Testis (tissue), 3 donors: Measurements from ENCODE around the gene ZMYND10. TPM values are rescaled to one million over a fixed set of nuclear protein-coding genes. Genes with fewer than 3 reads are reported as not detected.

Experiments
- DNase-seq: peaks from one replicate; pipeline ENCODE4 v3.0.0-alpha.2; 2019
- H3K27ac ChIP-seq, 2 donors: fragments of 200-600 bp; sonication (generic); one replicate each; pipeline ENCODE4 v1.5.1; 2019
- H3K27me3 ChIP-seq: fragments of 200-600 bp; sonication (generic); one replicate; pipeline ENCODE4 v1.5.1; 2019
- H3K36me3 ChIP-seq: fragments of 200-600 bp; sonication (generic); one replicate; pipeline ENCODE4 v1.5.1; 2017; ENCODE audit warnings: low read depth; ENCODE audit errors: missing control alignments
- H3K4me1 ChIP-seq: fragments of 200-600 bp; sonication (generic); one replicate; pipeline ENCODE4 v1.5.1; 2019
- H3K4me3 ChIP-seq, 2 donors: fragments of 200-600 bp; sonication (generic); one replicate each; pipeline ENCODE4 v1.5.1; 2017 to 2019
- H3K9me3 ChIP-seq: fragments of 200-600 bp; sonication (generic); one replicate; pipeline ENCODE4 v1.5.1; 2017
- CTCF ChIP-seq, 3 experiments: fragments of 450-650 bp in 2 of 3; fragments of 200-600 bp in 1 of 3; sonication (generic) in 1 of 3; IDR thresholded peaks; one replicate each; pipeline ENCODE4 v1.5.1; 2016 to 2019; ENCODE audit warnings: antibody characterized with exemption in 3 of 3, mild to moderate bottlenecking in 2 of 3, moderate library complexity in 1 of 3
- POLR2A ChIP-seq: fragments of 450-650 bp; IDR thresholded peaks from one replicate; pipeline ENCODE4 v1.6.1; 2017; ENCODE audit warnings: antibody characterized with exemption, mild to moderate bottlenecking, moderate library complexity
- WGBS, 2 donors: methylation state at CpG; one replicate each; pipeline ENCODE4 v1.1.5; 2018; 5-methylcytosine and 5-hydroxymethylcytosine counted together
- intact Hi-C: fragments of 100-400 bp; cut with DNase I; formaldehyde crosslinking; loops from one replicate; pipeline ENCODE4 v1.15.1; 2023; ENCODE audit warnings: low total_unique reads
- polyA plus RNA-seq: library from polyadenylated mRNA; stranded (reverse); fragments of 350-450 nt; fragmentation: Illumina TruSeq; extraction: RNeasy Lipid Tissue Mini Kit (QIAGEN cat#74804); gene quantifications from one replicate; pipeline ENCODE4 v1.2.3, GENCODE V29; 2014; ENCODE audit warnings: low read depth, low replicate concordance; ENCODE audit not compliant: insufficient read depth
- total RNA-seq, 2 donors: library from RNA; depleted of rRNA; stranded (reverse); fragments of >200 nt; gene quantifications; one replicate each; pipeline ENCODE4 v1.2.3, GENCODE V29; 2016

The ZMYND10 gene
- total and polyA plus RNA-seq, 3 donors from 2014 or later = 241 to 763 (median 335) TPM

- H3K4me1 ChIP-seq = peaks cover 30% of the 10 kb centered on the region
- 2 to 3% methylated on average over 9 to 51 of the region's 55 CpGs for WGBS, 2 donors
- intact Hi-C loops = loop anchor here (10.0 kb wide), 1 partner anchor 73 kb away; no protein-coding TSS in a partner anchor
These were observed 17.4 kb downstream of the ZMYND10 start, which contains the start of gene TUSC2 for GRCh38 chr3:50327943-50328691. Gene TUSC2 (minus strand): TSS chr3:50328223. CDS start chr3:50328099, 124 bp downstream.

DNA sequence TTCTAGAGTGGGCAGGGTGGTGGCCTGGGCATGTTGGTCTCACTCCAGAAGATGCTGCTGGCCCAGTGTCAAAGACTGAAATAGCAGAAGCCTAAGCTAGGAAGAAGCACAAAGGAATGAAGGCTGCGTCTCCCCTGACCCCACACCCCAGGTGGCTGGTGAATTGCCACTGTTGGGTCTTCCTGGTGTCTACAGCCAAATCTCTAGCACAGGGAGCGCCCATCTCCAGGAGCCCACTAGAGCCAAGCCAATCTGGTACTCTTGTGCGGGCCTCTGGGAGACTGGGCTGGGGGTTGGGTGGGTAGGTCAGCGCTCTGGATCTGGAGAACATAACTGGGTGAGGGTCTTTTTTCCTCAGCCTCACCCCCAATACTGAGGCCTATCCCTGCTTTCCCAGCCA lies 18.4 kb downstream of the ZMYND10 start:
- Histone ChIP-seq H3K27ac (peak overlapping the region in 1 of 2 donors; percentile 59), H3K4me1 (peaks cover 37% of the 10 kb centered on the region), H3K4me3 (peak overlapping the region; percentile 85 to 88), H3K36me3 (no peaks in the 10 kb centered on the region), H3K27me3 (no peaks in the 10 kb centered on the region), H3K9me3 (no peaks in the 10 kb centered on the region)
- DNase-seq = no peak
- intact Hi-C loops = loop anchor here (10.0 kb wide), 1 partner anchor 72 kb away; no protein-coding TSS in a partner anchor
- WGBS, 2 donors = 34 to 64% methylated on average over 2 to 4 of the region's 4 CpGs
- TF ChIP-seq CTCF (IDR thresholded peaks at IDR 0.05) (no peak), POLR2A (no peak)

More at GRCh38 chr3:50327943-50328691, 17.4 kb downstream of the ZMYND10 start, which contains the start of gene TUSC2:
- Histone ChIP-seq H3K4me3 (peak within 1 kb of the TSS; percentile 85 to 88), H3K27me3 (no peaks in the 10 kb centered on the region), H3K9me3 (no peaks in the 10 kb centered on the region), H3K27ac (peak within 1 kb of the TSS; percentile 45 to 71), H3K36me3 (no peaks in the 10 kb centered on the region)
- peak in 1 of 3 experiments; percentile 14 for TF ChIP-seq CTCF (IDR thresholded peaks at IDR 0.05)
- TF ChIP-seq POLR2A = no peak
- DNase-seq = peak; percentile 99

- WGBS, 2 donors = 89 to 90% methylated on average over 8 of the region's 8 CpGs
- DNase-seq = no peak
- intact Hi-C loops = loop anchor here (10.0 kb wide), 1 partner anchor 71 kb away; no protein-coding TSS in a partner anchor
- peaks cover 41% of the 10 kb centered on the region for H3K4me1 ChIP-seq
- TF ChIP-seq CTCF (IDR thresholded peaks at IDR 0.05) = no peak
- no peak for TF ChIP-seq POLR2A
- no peak overlapping the region for H3K4me3 ChIP-seq
- H3K27ac ChIP-seq = no peak overlapping the region
- no peaks in the 10 kb centered on the region for H3K27me3 ChIP-seq
- H3K36me3 ChIP-seq = no peaks in the 10 kb centered on the region
- no peaks in the 10 kb centered on the region for H3K9me3 ChIP-seq
These were observed 19.4 kb downstream of the ZMYND10 start for GRCh38 chr3:50326182-50326541.

GRCh38 chr3:50325497-50326181 lies 19.9 kb downstream of the ZMYND10 start:
- 87 to 94% methylated on average over 10 to 11 of the region's 11 CpGs for WGBS, 2 donors
- Histone ChIP-seq H3K4me1 (peaks cover 41% of the 10 kb centered on the region), H3K36me3 (no peaks in the 10 kb centered on the region), H3K27me3 (no peaks in the 10 kb centered on the region), H3K9me3 (no peaks in the 10 kb centered on the region), H3K4me3 (no peak overlapping the region), H3K27ac (peak overlapping the region in 1 of 2 donors; percentile 96)
- intact Hi-C loops = loop anchor here (10.0 kb wide), 1 partner anchor 71 kb away; no protein-coding TSS in a partner anchor
- no peak for TF ChIP-seq CTCF (IDR thresholded peaks at IDR 0.05)
- TF ChIP-seq POLR2A = no peak
- no peak for DNase-seq
